Lower leg skin (tissue), 4 donors: ENCODE measurements around the gene SLC44A3. TPM values are rescaled to one million over a fixed set of nuclear protein-coding genes. Genes with fewer than 3 reads are reported as not detected.

Experiments
- DNase-seq, 2 donors: peaks; one replicate each; pipeline ENCODE4 v3.0.0-alpha.2; 2019; ENCODE audit warnings: low spot score in 2 of 2
- H3K4me3 ChIP-seq: fragments of 200-600 bp; sonication (generic); 2 replicates; pipeline ENCODE4 v1.5.1; 2017; ENCODE audit warnings: mild to moderate bottlenecking, low read depth; ENCODE audit not compliant: poor library complexity, severe bottlenecking
- POLR2A ChIP-seq, 2 donors: fragments of 450-650 bp; IDR thresholded peaks; one replicate each; pipeline ENCODE4 v1.6.1; 2016 to 2017; ENCODE audit warnings: antibody characterized with exemption in 2 of 2, mild to moderate bottlenecking in 1 of 2, moderate library complexity in 1 of 2
- WGBS, 2 donors: methylation state at CpG; one replicate each; pipeline ENCODE4 v1.1.5; 2018; 5-methylcytosine and 5-hydroxymethylcytosine counted together
- intact Hi-C: fragments of 100-400 bp; cut with DNase I; formaldehyde crosslinking; loops from one replicate; pipeline ENCODE4 v1.15.0; 2023; ENCODE audit warnings: low total_unique reads
- total RNA-seq, 4 donors: library from RNA; depleted of rRNA; stranded (reverse); fragments of >200 nt; gene quantifications; one replicate each; pipeline ENCODE4 v1.1.0, GENCODE V29; 2016
- TF ChIP-seq, protein P1 (sequence below), 3 donors: fragments of 450-650 bp; IDR thresholded peaks; one replicate each; pipeline ENCODE4 v1.5.1; 2016; ENCODE audit warnings: antibody characterized with exemption in 3 of 3, mild to moderate bottlenecking in 3 of 3, moderate library complexity in 2 of 3

Gene SLC44A3
- total RNA-seq, 4 donors from 2014 or later = 5.4 to 10.5 (median 6.1) TPM

GRCh38 chr1:94912263-94913184 lies 92.4 kb downstream of the SLC44A3 start:
- intact Hi-C loops = no loop called here
- WGBS, 2 donors = 58 to 67% methylated on average over 9 of the region's 9 CpGs
- no peak overlapping the region for H3K4me3 ChIP-seq
- no peak for DNase-seq
- no peak for TF ChIP-seq POLR2A (IDR thresholded peaks at IDR 0.05)
- TF ChIP-seq, protein P1, sequence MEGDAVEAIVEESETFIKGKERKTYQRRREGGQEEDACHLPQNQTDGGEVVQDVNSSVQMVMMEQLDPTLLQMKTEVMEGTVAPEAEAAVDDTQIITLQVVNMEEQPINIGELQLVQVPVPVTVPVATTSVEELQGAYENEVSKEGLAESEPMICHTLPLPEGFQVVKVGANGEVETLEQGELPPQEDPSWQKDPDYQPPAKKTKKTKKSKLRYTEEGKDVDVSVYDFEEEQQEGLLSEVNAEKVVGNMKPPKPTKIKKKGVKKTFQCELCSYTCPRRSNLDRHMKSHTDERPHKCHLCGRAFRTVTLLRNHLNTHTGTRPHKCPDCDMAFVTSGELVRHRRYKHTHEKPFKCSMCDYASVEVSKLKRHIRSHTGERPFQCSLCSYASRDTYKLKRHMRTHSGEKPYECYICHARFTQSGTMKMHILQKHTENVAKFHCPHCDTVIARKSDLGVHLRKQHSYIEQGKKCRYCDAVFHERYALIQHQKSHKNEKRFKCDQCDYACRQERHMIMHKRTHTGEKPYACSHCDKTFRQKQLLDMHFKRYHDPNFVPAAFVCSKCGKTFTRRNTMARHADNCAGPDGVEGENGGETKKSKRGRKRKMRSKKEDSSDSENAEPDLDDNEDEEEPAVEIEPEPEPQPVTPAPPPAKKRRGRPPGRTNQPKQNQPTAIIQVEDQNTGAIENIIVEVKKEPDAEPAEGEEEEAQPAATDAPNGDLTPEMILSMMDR (IDR thresholded peaks at IDR 0.05) = no peak

- no peak for DNase-seq
- intact Hi-C loops = no loop called here
- no peak for TF ChIP-seq POLR2A (IDR thresholded peaks at IDR 0.05)
- TF ChIP-seq, protein P1 (IDR thresholded peaks at IDR 0.05) = no peak
- 80 to 86% methylated on average over 6 of the region's 6 CpGs for WGBS, 2 donors
- no peak overlapping the region for H3K4me3 ChIP-seq
Measured at GRCh38 chr1:94917251-94917650, 97.1 kb downstream of the SLC44A3 start.

DNA sequence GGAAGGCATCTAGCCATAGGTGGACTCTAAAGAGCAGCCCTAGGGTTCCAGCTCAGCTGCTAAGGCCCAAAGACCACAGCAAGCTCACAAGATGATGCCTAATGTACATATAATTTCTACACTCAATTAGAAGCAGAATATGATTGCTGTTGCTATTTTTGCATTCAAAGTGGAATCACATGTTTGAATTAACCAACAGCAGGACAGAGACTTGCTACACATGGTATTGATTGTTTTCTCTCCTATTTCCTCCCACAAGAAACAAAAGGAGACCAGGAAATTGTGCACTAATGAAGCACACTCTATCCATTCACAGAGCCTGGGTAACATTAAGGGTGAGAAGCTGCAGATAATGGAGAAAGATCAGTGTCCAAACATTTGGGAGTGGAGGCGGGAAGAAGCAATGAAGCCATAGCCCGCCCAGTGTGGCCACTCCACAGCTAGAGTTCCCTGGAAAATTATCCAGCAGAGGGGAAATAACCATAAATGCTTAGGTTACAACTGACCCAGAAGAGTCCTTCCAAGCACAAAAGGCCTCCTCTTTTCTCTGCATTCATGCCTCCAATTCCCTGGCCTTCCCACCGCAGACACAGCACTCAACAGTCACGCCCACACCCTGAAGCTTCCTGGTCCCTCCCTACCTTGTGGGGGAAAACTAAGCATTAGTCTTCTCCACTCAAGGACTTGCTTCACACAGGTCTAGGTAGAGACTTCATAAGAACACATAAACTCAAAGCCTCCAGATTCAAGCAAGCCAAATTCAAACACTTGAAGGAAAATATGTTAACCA lies 99.3 kb downstream of the SLC44A3 start:
- WGBS, 2 donors = 65 to 67% methylated on average over 4 of the region's 4 CpGs
- no peak for TF ChIP-seq POLR2A (IDR thresholded peaks at IDR 0.05)
- TF ChIP-seq, protein P1 (IDR thresholded peaks at IDR 0.05) = no peak
- DNase-seq = no peak
- intact Hi-C loops = loop anchor here (10.0 kb wide), 1 partner anchor 65 kb away; no protein-coding TSS in a partner anchor
- H3K4me3 ChIP-seq = no peak overlapping the region

DNA sequence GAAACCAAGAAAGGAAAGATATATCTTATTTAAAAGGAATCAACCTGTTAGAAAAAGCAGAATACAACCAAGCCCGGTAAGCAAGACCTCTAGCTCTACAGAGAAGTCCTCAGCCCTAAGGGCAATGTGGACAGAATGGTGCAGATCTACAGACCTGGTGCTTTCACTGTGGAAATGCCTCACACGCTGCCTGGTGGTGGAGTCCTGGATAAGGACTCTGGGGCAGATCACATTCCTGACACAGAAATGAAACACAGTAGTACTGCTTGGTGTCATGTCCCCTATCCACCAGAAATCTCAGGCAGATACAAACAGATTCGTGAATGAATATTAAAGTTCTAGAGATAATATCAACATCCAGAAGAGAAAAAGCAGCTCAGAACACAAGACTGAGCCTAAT lies 99.9 kb downstream of the SLC44A3 start:
- TF ChIP-seq POLR2A (IDR thresholded peaks at IDR 0.05) = no peak
- TF ChIP-seq, protein P1 (IDR thresholded peaks at IDR 0.05) = no peak
- intact Hi-C loops = loop anchor here (10.0 kb wide), 1 partner anchor 65 kb away; no protein-coding TSS in a partner anchor
- WGBS, 2 donors = 55 to 65% methylated on average over 3 of the region's 3 CpGs
- H3K4me3 ChIP-seq = no peak overlapping the region
- no peak for DNase-seq

DNA sequence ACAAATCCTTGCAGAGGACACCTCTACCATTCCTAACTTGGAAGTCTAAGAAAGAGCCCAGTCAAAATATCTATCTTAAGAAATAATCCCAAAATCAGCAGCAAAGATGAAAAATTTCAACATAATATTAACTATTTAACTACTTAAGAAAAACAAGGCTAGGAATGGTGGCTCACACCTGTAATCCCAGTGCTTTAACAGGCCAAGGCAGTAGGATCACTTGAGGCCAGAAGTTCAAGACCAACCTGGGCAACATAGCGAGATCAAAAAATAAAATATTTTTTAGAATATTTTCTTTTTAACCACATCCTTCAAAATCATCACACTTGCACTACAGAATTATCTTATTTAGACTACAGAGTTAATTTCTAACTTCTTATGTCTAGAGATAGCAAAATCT lies 101.8 kb downstream of the SLC44A3 start:
- no peak overlapping the region for H3K4me3 ChIP-seq
- no peak for TF ChIP-seq POLR2A (IDR thresholded peaks at IDR 0.05)
- TF ChIP-seq, protein P1 (IDR thresholded peaks at IDR 0.05) = no peak
- intact Hi-C loops = loop anchor here (10.0 kb wide), 1 partner anchor 67 kb away; no protein-coding TSS in a partner anchor
- 92 to 98% methylated on average over 1 of the region's 1 CpG for WGBS, 2 donors
- no peak for DNase-seq
